Germinal center (tissue), 1 donor: ENCODE measurements around the gene WDR53.
"Not testable (repeated sequence)": the region's sequence is repeated elsewhere in the genome, so short reads cannot be mapped to it uniquely, and the experiment has no call there.

Experiments
- DNase-seq: peaks from one replicate; pipeline ENCODE4 v3.0.0; 2012; ENCODE audit warnings: mixed read lengths, low spot score

The WDR53 gene

DNA sequence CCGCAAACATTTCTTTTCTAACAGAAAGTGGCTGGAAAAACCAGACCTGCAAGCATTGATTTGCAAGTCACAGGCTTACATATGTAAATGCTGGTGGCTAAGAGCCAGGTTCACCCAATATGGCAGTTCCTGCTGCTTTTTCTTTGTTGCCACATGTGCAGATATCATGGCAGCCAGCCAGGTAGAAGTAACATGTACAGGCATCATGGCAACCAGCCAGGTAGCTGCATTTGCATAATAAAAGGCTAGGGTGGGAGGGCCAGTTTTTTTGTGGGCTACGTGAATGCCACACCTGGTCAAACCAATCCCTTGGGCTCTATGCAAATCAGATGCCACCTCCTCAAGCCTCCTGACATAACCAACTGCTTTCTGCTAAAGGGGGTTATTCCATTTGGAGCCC is 50.4 kb downstream of the WDR53 start:
- DNase-seq: no peak

DNA sequence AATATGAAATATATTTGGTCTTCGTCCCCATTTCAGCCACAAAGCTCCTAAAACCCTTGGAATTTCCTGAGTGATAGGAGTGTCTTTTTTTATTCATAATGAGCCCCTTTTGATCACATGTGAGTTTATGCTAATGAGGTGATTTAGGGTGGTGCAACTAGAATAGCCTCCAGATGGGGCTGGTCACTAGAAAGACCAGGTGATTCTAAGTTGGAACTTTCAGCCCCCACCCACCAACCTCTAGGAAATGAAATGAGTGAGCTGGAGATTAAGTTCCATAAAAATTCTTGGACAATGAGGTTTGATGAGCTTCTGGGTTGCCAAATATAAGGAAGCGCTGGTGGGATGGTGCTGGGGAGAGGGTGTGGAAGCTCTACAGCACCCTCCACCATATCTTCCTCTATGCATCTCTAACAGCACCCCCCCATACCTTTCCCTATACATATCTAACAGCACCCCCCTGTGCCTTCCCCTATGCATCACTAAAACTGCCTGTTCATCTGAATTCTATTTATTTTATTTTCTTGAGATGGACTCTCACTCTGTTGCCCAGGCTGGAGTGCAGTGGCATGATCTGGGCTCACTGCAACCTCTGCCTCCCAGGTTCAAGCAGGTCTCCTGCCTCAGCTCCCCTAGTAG is 51.1 kb downstream of the WDR53 start:
- no peak for DNase-seq

DNA sequence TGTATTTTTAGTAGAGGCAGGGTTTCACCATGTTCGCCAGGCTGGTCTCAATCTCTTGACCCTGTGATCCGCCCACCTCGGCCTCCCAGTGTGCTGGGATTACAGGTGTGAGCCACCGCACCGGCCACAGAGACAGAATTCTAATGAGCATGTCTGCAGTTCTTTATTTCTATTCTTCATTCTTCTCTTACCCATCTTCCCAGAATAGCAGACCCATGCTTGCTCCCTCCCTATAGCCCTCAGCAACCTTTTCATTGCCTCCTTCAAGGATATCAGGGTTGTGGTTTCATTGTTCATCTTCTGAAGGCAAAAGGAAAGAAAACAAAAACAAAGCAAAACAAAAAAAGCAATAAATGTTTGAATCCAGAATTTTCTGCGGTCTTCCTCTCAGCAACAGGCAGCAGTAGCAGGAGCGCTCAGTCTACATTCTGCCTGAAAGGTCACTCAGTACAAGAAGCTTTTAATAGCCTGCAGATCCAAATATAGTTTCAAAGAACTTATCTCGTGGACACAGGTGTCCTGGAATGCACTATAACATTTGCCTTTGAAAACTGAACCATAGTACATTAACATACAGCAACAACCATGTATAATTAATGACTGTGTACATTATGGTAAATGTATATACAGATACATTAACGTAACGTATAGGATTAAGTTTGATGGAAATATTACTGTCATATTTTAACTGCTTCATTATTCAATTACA is 53.3 kb downstream of the WDR53 start, which contains the start of gene SMCO1:
TSS of gene SMCO1 (minus strand) at position 434 of the 709 bp plus-strand sequence. CDS start at position 297, 137 bp downstream.
- DNase-seq: no peak

DNA sequence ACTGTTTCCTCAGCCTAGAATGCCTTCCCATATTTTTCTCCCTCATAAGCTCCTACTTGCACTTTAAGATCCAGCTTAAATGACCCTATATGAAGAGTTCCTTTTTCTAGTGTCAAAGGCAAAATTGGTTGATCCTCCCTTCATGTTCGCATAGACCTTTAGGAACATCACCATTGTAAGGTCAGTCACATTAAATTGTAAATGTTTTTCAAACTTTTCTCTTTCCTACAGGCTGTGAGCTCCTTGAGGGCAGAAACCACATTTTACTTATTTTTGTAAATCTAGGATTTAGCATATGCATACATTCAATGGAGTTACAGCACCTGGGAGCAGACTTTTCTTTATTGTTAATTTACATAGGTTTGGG is 54.0 kb downstream of the WDR53 start:
- no peak for DNase-seq

DNA sequence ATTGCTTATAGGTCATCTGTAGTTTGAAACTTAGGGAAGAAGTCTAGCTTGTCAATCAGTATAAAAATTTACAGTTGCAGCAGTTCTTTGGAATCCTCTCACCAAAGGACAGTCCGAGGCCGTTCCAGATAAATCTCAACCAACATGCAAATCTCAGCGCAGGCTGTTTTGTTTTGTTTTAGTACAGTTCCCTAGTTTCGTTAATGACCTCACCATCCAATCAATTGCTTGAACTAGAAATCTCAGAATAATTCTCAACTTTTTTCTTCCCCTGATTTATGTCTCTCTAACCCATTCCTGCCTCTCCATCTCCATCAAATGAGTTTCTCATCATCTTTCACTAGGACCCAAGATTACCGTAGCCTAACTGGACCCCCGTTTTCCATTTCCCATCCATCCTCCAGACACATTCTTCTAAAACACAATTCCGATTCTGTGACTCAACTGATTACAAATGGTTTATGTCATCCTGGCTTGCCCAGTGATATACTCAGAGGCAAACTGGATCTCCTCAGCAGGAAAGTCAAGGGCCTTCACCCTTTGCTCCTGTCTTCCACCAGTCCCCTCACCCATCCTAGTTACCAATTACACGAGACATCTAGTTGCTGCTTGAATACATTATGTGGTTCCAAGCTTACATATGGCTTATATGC is 54.5 kb downstream of the WDR53 start:
- DNase-seq: no peak

DNA sequence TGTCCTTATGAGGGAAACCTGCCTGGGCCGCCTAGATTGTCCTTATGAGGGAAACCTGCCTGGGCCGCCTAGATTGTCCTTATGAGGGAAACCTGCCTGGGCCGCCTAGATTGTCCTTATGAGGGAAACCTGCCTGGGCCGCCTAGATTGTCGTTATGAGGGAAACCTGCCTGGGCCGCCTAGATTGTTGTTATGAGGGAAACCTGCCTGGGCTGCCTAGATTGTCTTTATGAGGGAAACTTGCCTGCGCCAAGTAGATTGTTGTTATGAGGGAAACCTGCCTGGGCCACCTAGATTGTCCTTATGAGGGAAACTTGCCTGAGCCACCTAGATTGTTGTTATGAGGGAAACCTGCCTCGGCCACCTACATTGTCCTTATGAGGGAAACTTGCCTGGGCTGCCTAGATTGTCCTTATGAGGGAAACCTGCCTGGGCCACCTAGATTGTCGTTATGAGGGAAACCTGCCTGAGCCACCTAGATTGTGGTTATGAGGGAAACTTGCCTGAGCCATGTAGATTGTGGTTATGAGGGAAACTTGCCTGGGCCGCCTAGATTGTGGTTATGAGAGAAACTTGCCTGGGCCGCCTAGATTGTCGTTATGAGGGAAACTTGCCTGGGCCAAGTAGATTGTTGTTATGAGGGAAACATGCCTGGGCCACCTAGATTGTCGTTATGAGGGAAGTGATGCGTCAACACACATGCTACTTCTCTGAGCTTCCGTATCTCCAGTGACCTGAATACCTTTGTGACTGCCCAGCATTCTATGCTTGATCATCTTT is 56.5 kb downstream of the WDR53 start:
- not testable (repeated sequence) for DNase-seq

DNA sequence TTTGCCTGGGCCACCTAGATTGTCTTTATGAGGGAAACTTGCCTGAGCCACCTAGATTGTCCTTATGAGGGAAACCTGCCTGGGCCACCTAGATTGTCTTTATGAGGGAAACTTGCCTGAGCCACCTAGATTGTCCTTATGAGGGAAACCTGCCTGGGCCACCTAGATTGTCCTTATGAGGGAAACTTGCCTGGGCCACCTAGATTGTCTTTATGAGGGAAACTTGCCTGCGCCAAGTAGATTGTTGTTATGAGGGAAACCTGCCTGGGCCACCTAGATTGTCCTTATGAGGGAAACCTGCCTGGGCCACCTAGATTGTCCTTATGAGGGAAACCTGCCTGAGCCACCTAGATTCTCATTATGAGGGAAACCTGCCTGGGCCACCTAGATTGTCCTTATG is 57.2 kb downstream of the WDR53 start:
- DNase-seq: not testable (repeated sequence)

DNA sequence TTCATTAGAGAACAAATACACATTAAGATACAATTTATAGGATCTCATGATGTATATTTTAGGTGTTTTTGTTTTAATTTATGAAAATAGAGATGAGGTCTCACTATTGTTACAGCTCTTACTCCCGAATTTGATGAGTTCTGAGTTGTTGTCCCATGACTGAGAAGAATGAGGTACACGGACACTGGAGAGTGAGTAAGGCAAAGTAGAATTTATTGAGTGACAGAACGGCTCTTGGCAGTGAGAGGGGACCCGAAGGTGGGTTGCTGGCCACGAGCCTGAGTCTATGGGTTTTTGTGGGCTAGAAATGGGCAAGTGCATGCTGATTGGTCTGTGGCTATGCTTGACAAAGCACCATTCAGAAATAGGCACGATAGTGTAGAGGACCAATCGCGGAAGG is 61.7 kb downstream of the WDR53 start:
- DNase-seq: no peak

DNA sequence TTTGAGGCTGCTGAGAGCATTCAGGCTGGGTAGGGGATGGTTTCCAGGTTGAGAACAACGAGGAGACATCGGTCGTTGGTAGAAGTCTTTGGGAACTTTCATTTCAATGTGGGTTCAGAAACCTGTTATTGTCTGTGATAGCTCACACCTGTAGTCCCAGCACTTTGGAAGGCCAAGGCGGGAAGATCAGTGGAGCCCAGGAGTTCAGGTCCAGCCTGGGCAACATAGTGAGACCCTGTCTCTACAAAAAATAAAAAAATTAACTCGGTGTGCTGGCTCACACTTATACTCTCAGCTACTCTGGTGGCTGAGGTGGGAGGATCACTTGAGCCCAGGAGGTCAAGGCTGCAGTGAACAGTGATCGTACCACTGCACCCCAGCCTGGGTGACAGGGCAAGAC is 63.8 kb downstream of the WDR53 start:
- no peak for DNase-seq
